K562 (cell line): ENCODE data around the gene P3H1. TPM values are rescaled to one million over a fixed set of nuclear protein-coding genes. Genes with fewer than 3 reads are reported as not detected.
"Not testable (repeated sequence)": the region's sequence is repeated elsewhere in the genome, so short reads cannot be mapped to it uniquely, and the experiment has no call there.

ENCODE experiments used
- ATAC-seq: fragments of 200-7000 bp; cut with Tn5 transposase; 3 replicates; pipeline ENCODE4 v1.9.1; 2020; ENCODE audit warnings: moderate library complexity
- BruUV-seq: library from RNA; stranded (reverse); fragments of 400-500 nt; replicated peaks from 2 replicates; lab custom pipeline; 2021; lab: Mats Ljungman, UMichigan
- CTCF ChIA-PET: fragments of 300-600 bp; formaldehyde crosslinking; extraction: SDS; loops from one replicate; lab custom pipeline; 2021; ENCODE audit warnings: low intra/inter-chr PET ratio; lab: Yijun Ruan, JAX
- POLR2A ChIA-PET: fragments of 300-600, 350-650 bp; sonication (Branson Sonifier 250); formaldehyde crosslinking; extraction: SDS; loops from one replicate; lab custom pipeline; 2021; ENCODE audit warnings: antibody characterized with exemption, inconsistent platforms; lab: Yijun Ruan, JAX
- DNase-seq, 4 experiments: peaks; one replicate each; pipeline versions ENCODE4 v3.0.0 to v3.0.0-alpha.2; 2011 to 2018; ENCODE audit warnings: low spot score in 3 of 4, mixed read lengths in 3 of 4; ENCODE audit errors: extremely low read depth in 1 of 4
- FAIRE-seq: peaks from 2 replicates; lab custom pipeline; 2011; peaks lifted over from hg19 to GRCh38; lab: Jason Lieb, UNC
- H2AFZ ChIP-seq: 2 replicates; pipeline ENCODE4 v1.6.0; 2011; ENCODE audit warnings: low read depth, low read length, control low read depth, inconsistent platforms
- H3K27ac ChIP-seq: fragments of 200-600 bp; 3 replicates; pipeline ENCODE4 v1.8.0; 2011; ENCODE audit warnings: low read depth, mild to moderate bottlenecking, control low read depth, inconsistent platforms, low read length, moderate library complexity, mixed read lengths; ENCODE audit errors: extremely low read depth
- H3K27me3 ChIP-seq, 2 experiments: fragments of 300-600 bp in 1 of 2; 2 replicates in 1 of 2; 3 replicates in 1 of 2; pipeline versions ENCODE4 v1.6.0 to v1.8.0; 2011; ENCODE audit warnings: inconsistent platforms in 2 of 2, low read length in 2 of 2, mild to moderate bottlenecking in 1 of 2, mixed read lengths in 1 of 2, moderate library complexity in 1 of 2; ENCODE audit not compliant: control insufficient read depth in 2 of 2, insufficient read depth in 2 of 2
- H3K36me3 ChIP-seq: fragments of 300-600 bp; 3 replicates; pipeline ENCODE4 v1.8.0; 2011; ENCODE audit warnings: mild to moderate bottlenecking, low read length, inconsistent platforms; ENCODE audit not compliant: control insufficient read depth, insufficient read depth
- H3K4me1 ChIP-seq, 2 experiments: fragments of 200-600 bp in 1 of 2; replicated peaks in 1 of 2; 2 replicates in 1 of 2; 3 replicates in 1 of 2; pipeline versions ENCODE4 v1.5.1 to v1.8.0; 2011; ENCODE audit warnings: inconsistent platforms in 2 of 2, low read length in 2 of 2, mild to moderate bottlenecking in 1 of 2, mixed read lengths in 1 of 2, moderate library complexity in 1 of 2; ENCODE audit not compliant: control insufficient read depth in 2 of 2, insufficient read depth in 2 of 2
- H3K4me2 ChIP-seq: 2 replicates; pipeline ENCODE4 v1.6.1; 2011; ENCODE audit warnings: low read length, control low read depth, inconsistent platforms, mixed read lengths; ENCODE audit not compliant: insufficient read depth
- H3K4me3 ChIP-seq: fragments of 200-600 bp; sonication (generic), shearing (Covaris generic); 2 replicates; pipeline ENCODE4 v1.5.1; 2016; ENCODE audit warnings: control low read depth, inconsistent platforms
- H3K79me2 ChIP-seq: fragments of 200-600 bp; 3 replicates; pipeline ENCODE4 v1.8.0; 2011; ENCODE audit warnings: low read length, inconsistent platforms; ENCODE audit not compliant: control insufficient read depth, insufficient read depth
- H3K9ac ChIP-seq, 2 experiments: 2 replicates each; pipeline versions ENCODE4 v1.6.0 to v1.6.1; 2011; ENCODE audit warnings: low read depth in 2 of 2, low read length in 2 of 2, control low read depth in 1 of 2, inconsistent platforms in 1 of 2, mild to moderate bottlenecking in 1 of 2, mixed read lengths in 1 of 2; ENCODE audit not compliant: insufficient read depth in 1 of 2
- H3K9me1 ChIP-seq: one replicate; pipeline ENCODE4 v1.6.0; 2011; ENCODE audit warnings: inconsistent platforms, mild to moderate bottlenecking, low read length, moderate library complexity; ENCODE audit not compliant: control insufficient read depth, insufficient read depth
- H3K9me3 ChIP-seq: replicated peaks from 2 replicates; pipeline ENCODE4 v1.5.1; 2011; ENCODE audit warnings: low read depth, low read length, inconsistent platforms; ENCODE audit not compliant: control insufficient read depth, insufficient read depth
- H4K20me1 ChIP-seq: replicated peaks from 2 replicates; pipeline ENCODE4 v1.6.1; 2011; ENCODE audit warnings: low read length, inconsistent platforms, mixed read lengths; ENCODE audit not compliant: control insufficient read depth, insufficient read depth
- RBFOX2 ChIP-seq: fragments of 200-400 bp; formaldehyde crosslinking; IDR thresholded peaks from 2 replicates; pipeline ENCODE4 v1.6.1; 2017; ENCODE audit warnings: low read depth, mild to moderate bottlenecking, low read length, moderate library complexity
- ZNF507 ChIP-seq: conservative IDR thresholded peaks from 2 replicates; pipeline ENCODE4 v1.6.1; 2017; ENCODE audit warnings: missing genetic modification characterization, missing compliant biosample characterization
- WGBS: fragments of 100-300 bp; shearing (Covaris generic); methylation state at CpG from one replicate; pipeline ENCODE4 v1.1.6; 2016; ENCODE audit warnings: low coverage, mixed read lengths; ENCODE audit not compliant: insufficient coverage; ENCODE audit errors: missing lambda C conversion rate; 5-methylcytosine and 5-hydroxymethylcytosine counted together
- in situ Hi-C: fragments of 300-500 bp; cut with MboI; formaldehyde crosslinking; loops from 4 replicates; pipeline ENCODE4 v1.15.0; 2018; ENCODE audit warnings: inconsistent platforms, mixed read lengths
- intact Hi-C: fragments of 100-400 bp; cut with micrococcal nuclease; formaldehyde crosslinking; loops from 2 replicates; pipeline ENCODE4 v1.14.2; 2022
- polyA plus RNA-seq, 8 experiments: library from polyadenylated mRNA; depleted of rRNA in 4 of 8; stranded (reverse) in 5 of 8; unstranded in 3 of 8; fragments of >200 nt; fragmentation: Nextera tagmentation in 2 of 8; fragmentation: Illumina TruSeq in 1 of 8; extraction: Ambion mirVana in 2 of 8; extraction: Trizol in 1 of 8; gene quantifications; 2 replicates each; pipeline versions ENCODE4 v1.2.1 to v1.2.3, GENCODE V29; 2011 to 2014; ENCODE audit warnings: inconsistent platforms in 1 of 8, missing spikeins in 1 of 8
- total RNA-seq, 7 experiments: library from RNA; depleted of rRNA in 6 of 7; stranded (reverse); fragments of >200 nt in 6 of 7; fragmentation: Illumina TruSeq in 2 of 7; extraction: Trizol in 2 of 7; gene quantifications; 2 replicates each; pipeline versions ENCODE4 v1.2.1 to v1.2.3, GENCODE V29; 2011 to 2021; ENCODE audit warnings: low replicate concordance in 1 of 7

P3H1 gene
- total and polyA plus RNA-seq, 9 of the 15 experiments (the other 6 are each of a cell fraction or from before 2014, with no cell fraction given), result 1.7 to 81.7 (median 45.7) TPM

DNA sequence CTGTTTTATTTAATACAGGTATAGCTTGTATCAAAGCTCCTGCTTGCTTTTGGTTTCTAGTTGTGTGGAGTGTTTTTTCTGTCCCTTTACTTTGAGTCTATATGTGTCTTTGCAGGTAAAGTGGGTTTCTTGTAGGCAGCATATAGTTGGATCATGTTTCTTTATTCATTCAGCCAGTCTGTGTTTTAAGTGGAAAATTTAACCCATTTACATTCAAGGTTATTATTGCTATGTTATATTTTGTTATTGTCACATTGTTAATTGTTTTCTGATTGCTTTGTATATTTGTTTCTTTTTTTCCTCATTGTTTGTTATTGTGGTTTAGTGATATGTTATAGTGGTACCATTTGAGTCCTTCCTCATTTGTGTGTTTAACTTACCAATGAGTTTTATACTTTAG lies 53.5 kb downstream of the P3H1 start:
- peak; percentile 64 for FAIRE-seq
- CTCF ChIA-PET, result no interaction called here
- H3K36me3 ChIP-seq, result peaks cover 53% of the 10 kb centered on the region

DNA sequence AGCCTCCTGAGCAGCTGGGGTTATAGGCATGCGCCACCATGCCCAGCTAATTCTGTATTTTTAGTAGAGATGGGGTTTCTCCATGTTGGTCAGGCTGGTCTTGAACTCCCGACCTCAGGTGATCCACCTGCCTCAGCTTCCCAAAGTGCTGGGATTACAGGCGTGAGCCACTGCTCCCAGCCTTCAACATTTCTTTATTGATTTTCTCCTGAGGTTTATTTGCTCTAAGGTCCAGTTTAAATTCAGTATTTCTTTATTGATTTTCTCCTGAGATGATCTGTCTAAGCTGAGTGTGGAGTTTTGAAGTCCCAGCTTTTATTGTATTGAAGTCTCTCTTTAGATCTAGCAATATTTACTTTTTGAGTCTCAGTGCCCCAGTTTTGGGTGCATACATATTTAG lies 54.0 kb downstream of the P3H1 start:
- H3K4me2 ChIP-seq, H3K27ac ChIP-seq, in situ Hi-C loops, H3K27me3 ChIP-seq, BruUV-seq, H3K9me3 ChIP-seq, H2AFZ ChIP-seq, H3K9ac ChIP-seq, H3K4me1 ChIP-seq, ATAC-seq, DNase-seq, H3K4me3 ChIP-seq, H4K20me1 ChIP-seq, intact Hi-C loops, H3K9me1 ChIP-seq, CTCF ChIA-PET, FAIRE-seq: not testable (repeated sequence)
- H3K36me3 ChIP-seq, result peaks cover 58% of the 10 kb centered on the region
- WGBS, result 82% methylated on average over 3 of the region's 3 CpGs
- POLR2A ChIA-PET, result interaction anchor here (1.2 kb wide), 1 partner anchor 12 kb away, joined by 3 read pairs; no protein-coding TSS in a partner anchor
- H3K79me2 ChIP-seq, result peaks cover 13% of the 10 kb centered on the region; the same call in 2 of the 3 replicates

More for the DNA sequence above, 53.5 kb downstream of the P3H1 start:
- no peak for DNase-seq
- peaks cover 13% of the 10 kb centered on the region; the same call in 2 of the 3 replicates for H3K79me2 ChIP-seq
- no peak for ATAC-seq
- no peak overlapping the region for H3K4me3 ChIP-seq
- in situ Hi-C loops (no loop called here), intact Hi-C loops (no loop called here)
- H3K9me1 ChIP-seq, result no peaks in the 10 kb centered on the region
- H3K4me2 ChIP-seq, result no peak overlapping the region
- TF ChIP-seq RBFOX2, result no peak
- TF ChIP-seq ZNF507 (tag), result peak; percentile 91
- H2AFZ ChIP-seq, result no peak overlapping the region
- no TSS peak for BruUV-seq
- no peak overlapping the region for H3K9ac ChIP-seq
- no peaks in the 10 kb centered on the region for H4K20me1 ChIP-seq
- H3K4me1 ChIP-seq, result no peaks in the 10 kb centered on the region
- no peaks in the 10 kb centered on the region for H3K27me3 ChIP-seq
- POLR2A ChIA-PET, result interaction anchor here (1.2 kb wide), 1 partner anchor 11 kb away, joined by 3 read pairs; no protein-coding TSS in a partner anchor
- H3K9me3 ChIP-seq, result peaks cover 3% of the 10 kb centered on the region; the same call in 1 of the 2 replicates
- H3K27ac ChIP-seq, result no peak overlapping the region
